Stimulated activated CD8-positive, alpha-beta memory T cell treated with anti-CD3 and anti-CD28 coated beads, Interleukin-4, amount 100 ng/mL, for 48 hours (primary cell): Measurements from ENCODE around the gene SPIB.
A peak's percentile ranks its signal among the peaks of the same experiment; 100 is the strongest.
"Not testable (repeated sequence)": the region's sequence is repeated elsewhere in the genome, so short reads cannot be mapped to it uniquely, and the experiment has no call there.

Experiments used
- DNase-seq: peaks from one replicate; pipeline ENCODE4 v3.0.0-alpha.2; 2020

Gene SPIB

DNA sequence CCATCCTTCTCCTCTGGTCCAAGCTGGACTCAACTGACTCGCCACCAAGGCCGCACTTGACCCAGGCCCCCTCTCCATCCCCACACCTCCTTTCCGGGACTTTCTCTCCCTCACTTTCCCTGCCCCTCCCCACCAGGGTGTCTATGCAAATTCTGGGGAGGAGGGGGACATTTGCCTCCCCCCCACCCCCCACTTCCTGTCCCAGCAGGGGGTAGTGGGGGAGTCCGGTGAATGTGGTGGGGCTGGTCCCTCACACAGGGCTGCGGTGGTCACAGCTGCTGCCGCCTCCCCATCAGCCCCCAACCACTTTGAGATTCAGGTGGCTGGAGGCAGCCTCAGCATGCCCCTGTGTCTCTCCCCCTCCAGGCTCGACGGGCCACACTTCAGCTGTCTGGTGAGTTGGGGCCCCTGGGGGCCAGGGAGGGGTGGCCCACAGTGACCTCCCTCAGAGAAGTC, 870 bp downstream of the SPIB start:
- no peak for DNase-seq

GRCh38 chr19:50420127-50420526, 1.4 kb downstream of the SPIB start:
- DNase-seq: no peak

- no peak for DNase-seq
Observed at GRCh38 chr19:50420808-50421207, 2.1 kb downstream of the SPIB start.

DNA sequence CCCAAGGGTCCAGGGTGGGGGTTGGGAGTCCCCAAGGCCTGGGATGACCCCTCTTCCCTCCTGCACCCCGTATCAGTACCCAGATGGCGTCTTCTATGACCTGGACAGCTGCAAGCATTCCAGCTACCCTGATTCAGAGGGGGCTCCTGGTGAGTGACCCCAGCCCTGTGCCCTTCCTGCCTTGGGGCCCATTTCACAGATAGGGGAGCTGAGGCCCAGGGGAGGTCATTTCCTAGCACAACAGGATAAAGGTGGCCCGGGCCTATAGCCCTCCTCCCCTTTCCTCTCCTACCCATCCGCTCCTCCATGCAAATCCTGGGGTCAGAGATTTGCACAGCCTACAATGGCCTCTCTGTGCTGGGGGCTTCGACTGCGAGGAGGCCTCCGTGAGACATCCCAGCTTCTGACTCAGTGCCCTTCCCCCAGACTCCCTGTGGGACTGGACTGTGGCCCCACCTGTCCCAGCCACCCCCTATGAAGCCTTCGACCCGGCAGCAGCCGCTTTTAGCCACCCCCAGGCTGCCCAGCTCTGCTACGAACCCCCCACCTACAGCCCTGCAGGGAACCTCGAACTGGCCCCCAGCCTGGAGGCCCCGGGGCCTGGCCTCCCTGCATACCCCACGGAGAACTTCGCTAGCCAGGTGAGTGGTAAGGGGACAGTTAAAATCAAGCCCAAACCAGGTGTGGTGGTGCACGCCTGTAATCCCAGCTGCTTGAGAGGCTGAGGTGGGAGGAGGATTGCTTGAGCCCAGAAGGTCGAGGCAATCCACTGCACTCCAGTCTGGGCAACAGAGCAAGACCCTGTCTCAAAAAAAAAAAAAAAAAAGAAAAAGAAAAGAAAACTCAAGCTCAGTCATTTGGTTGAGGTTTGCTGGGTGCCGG, 3.9 kb downstream of the SPIB start:
- no peak for DNase-seq

DNA sequence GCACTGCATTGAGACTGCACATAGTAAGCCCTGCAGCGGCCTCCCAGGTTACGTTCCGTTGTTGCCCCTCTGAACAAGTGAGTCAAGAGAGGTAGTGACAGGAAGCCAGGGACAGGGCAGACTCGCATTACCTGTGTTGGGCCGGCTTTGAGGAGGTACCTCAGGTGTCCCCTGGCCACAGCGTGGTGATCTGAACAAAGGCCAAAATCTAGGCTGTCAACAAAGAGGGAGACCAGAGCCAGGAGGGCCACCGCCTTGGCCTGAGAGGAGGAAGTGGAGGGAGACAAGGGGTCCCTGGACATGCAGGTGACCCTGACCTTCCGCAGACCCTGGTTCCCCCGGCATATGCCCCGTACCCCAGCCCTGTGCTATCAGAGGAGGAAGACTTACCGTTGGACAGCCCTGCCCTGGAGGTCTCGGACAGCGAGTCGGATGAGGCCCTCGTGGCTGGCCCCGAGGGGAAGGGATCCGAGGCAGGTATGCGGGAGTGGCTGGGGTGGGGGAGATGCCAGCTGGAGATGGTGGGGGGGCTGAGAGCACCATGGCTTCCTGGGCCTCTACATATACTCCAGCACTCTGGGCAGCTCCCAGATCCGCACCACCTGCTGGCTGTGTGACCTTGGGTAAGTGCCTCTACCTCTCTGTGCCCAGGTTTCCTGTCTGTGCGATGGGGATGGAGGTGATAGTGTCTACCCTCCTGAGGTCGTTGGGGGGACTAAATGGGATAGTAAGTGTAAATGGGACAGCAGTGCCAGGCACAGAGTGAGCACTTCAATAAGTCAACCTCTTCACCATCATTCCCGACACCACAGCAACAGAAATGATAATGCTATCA, 4.8 kb downstream of the SPIB start:
- DNase-seq: no peak

- DNase-seq: no peak
Observed at GRCh38 chr19:50425581-50425980, 6.8 kb downstream of the SPIB start.

GRCh38 chr19:50427318-50427925, 8.7 kb downstream of the SPIB start:
- DNase-seq: no peak

DNA sequence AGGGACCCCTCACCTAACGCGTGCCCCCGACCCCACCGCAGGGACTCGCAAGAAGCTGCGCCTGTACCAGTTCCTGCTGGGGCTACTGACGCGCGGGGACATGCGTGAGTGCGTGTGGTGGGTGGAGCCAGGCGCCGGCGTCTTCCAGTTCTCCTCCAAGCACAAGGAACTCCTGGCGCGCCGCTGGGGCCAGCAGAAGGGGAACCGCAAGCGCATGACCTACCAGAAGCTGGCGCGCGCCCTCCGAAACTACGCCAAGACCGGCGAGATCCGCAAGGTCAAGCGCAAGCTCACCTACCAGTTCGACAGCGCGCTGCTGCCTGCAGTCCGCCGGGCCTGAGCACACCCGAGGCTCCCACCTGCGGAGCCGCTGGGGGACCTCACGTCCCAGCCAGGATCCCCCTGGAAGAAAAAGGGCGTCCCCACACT, 9.3 kb downstream of the SPIB start:
- no peak for DNase-seq

DNA sequence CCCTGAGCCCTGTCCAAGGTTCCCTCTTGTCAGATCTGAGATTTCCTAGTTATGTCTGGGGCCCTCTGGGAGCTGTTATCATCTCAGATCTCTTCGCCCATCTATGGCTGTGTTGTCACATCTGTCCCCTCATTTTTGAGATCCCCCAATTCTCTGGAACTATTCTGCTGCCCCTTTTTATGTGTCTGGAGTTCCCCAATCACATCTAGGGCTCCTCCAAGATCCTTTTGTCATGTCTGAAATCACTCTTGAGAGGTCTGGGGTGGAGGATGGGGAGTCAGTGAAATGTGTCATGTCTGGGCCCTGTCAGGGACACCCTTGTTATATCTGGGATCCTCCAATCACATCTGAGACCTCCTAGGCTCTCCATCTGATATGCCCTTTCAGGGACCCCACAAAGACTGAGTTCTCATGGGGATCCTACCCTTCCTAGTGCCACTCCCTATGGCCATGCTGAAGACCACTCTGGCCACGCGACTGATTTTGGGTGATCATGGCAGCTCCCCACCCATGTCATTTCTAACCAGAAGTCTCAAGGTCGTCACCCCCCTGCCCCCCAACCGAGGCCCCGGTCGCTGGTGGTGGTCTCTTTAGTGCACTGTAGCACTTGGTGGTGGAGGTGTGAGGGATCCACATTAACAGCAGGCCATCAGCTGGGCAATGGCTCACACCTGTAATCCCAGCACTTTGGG, 10.2 kb downstream of the SPIB start:
- no peak for DNase-seq

DNA sequence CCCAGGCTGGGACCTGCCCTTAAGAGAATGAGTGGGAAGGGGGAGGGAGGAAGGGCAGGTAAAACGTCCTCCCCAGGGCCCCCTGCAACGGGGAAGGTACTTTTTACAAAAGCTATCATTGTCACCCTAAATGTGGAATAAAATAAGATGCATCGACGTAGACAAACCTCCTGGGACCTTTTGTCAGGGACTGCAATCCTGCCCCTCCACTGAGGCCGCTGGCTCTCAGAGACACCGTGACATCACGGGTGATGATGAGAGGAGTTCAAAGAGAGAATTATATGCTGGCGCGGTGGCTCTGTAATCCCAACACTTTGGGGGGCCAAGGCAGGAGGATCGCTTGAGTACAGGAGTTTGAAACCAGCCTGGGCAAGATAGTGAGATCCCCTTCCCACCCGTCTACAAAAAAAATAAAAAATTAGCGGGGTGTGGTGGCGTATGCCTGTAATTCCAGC, 12.2 kb downstream of the SPIB start:
- DNase-seq: no peak

- DNase-seq: peak; percentile 95
Observed at GRCh38 chr19:50431343-50432220, 12.8 kb downstream of the SPIB start.

DNA sequence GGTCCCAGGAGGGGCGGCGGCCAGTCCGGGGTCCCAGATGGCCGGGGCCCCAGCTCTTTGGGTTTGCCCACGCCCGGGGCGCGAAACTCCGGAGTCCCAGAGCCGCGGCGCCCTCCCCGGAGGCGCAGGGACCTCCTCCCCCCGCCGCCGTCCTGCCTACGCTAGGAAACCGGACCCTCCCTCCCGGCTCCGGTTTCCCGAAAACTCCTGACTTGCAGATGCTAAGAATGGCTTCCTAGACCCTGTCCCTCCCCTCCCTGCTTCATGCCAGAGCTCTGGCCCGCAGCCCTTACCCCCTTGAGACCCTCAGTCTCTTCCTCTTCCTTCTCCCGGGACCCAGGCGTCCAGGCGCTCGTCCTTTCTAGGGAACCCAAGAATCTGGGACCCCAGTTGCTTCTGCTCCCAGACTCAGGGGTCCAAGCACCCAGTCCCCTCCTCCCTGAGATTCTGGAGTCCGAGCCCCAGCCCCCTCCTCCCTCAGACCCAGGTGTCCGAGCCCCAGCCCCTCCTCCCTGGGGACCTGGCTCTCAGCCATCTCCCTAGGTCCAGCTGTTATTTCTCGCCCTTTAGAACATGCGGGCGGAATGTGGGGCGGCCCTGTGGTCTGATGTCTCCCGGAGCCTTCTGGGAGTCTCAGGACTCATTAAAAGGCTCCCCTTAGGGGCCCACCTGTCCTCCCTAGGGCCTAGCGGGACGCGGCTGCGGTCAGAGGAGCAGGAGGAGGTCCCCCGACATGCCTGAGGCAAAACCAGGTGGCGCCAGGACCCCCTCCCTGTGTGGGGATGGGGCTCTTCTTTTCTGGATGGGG, 13.7 kb downstream of the SPIB start, which contains the start of gene MYBPC2:
Gene MYBPC2, plus strand, starts transcription at position 672 of the 808 bp plus-strand sequence. Its CDS starts 62 bp downstream, at position 734.
- no peak for DNase-seq

DNA sequence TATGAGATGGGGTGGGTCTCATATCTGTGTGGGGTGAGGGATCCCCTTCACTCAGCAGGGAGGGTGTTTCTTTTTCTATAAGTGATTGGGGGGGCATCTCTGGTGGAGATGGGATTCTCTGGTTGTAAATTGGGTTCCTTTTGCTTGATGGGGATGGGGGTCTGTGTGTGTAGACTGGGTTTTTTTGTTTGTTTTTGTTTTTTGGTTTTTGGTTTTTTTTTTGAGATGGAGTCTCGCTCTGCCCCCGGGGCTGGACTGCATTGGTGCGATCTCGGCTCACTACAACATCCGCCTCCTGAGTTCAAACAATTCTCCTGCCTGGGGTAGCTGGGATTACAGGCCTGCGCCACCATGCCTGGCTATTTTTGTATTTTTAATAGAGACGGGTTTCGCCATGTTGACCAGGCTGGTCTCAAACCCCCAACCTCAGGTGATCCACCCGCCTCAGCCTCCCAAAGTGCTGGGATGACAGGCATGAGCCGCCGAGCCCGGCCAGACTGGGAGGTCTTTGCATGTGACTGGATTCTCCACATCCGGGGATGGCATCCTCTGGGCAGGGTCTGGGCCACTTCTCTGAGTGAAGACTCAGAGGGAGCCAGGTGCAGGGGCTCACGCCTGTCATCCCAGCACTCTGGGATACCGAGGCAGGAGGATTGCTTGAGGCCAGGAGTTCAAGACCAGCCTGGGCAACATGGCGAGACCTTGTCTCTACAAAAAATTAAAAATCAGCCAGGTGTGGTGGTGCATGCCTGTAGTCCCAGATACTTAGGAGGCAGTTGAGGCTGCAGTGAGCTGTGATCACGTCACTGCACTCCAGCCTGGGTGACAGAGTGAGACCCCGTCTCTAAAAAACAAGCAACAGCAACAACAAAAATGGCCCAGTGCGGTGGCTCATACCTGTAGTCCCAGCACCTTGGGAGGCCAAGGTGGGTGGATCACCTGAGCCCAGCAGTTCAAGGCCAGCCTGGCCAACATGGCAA, 14.8 kb downstream of the SPIB start:
- no peak for DNase-seq

- no peak for DNase-seq
Observed at GRCh38 chr19:50434525-50434924, 15.8 kb downstream of the SPIB start.

GRCh38 chr19:50435221-50435620, 16.5 kb downstream of the SPIB start:
- DNase-seq: no peak

- DNase-seq: no peak
Observed at GRCh38 chr19:50435627-50436026, 16.9 kb downstream of the SPIB start.

DNA sequence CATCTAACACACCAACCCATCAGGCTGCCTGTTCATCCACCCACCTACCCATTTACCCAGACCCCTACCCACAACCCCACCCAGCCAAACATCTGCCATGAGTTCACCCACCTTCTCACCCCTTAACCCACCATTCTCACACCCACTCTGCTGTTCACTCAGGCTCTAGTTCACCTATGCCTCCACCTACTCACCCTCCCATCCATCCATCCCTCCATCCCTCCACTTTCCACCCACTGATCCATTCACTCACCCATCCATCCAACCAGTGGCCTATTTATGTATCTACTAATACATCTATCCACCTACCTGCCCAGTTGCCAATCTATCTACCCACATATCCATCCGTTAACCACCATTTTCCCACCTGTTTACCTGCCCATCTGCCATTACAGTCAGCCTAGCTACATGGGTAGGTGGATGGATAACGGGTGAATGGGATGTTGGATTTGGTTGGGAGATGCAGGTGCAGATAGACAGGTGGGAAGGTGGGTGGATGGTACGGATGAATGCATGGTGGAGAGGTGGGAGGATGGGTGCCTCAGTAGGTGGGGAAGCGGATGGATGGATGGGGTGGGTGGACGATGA, 19.2 kb downstream of the SPIB start:
- no peak for DNase-seq

DNA sequence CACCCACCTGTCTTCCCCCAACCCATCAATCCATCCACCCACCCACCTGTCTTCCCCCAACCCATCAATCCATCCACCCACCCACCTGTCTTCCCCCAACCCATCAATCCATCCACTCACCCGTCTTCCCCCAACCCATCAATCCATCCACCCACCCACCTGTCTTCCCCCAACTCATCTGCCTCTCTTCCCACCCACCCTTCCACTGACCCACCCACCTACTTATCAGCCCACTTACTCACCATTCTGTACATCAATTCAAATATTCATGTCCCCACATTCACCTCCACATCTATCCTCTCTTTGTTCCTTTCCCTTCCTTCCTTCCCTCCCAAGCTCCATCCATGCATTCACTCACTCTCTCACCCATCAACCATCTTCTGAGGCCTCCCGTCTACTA, 20.4 kb downstream of the SPIB start:
- not testable (repeated sequence) for DNase-seq

GRCh38 chr19:50444059-50444458, 25.3 kb downstream of the SPIB start:
- DNase-seq: no peak
